HG03521 (cell line): ENCODE measurements around the gene TEX26.

Experiments used
- ATAC-seq: cut with Tn5 transposase; IDR thresholded peaks from one replicate; pipeline ENCODE4 v1.9.1; 2021; ENCODE audit warnings: mild to moderate bottlenecking, moderate library complexity; ENCODE audit not compliant: unreplicated experiment

Gene TEX26

DNA sequence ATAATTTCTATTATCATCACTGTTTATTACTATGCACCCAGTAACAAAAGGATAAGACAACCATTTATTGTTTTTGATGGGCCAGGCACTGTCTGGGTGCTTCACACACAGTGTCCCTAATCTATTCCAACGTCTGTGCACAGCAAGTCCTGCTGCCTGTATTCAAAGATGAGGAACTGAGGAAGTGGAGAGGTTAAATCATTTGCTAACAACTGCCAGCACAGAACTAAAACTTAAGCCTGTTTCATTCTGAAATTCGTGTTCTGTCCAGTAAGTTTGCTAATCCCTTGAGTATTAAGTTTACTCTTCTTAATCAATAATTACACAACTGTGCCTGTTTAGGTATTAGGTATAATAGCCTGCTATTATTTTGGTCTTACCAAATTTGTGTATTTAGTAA, 41.9 kb downstream of the TEX26 start:
- ATAC-seq: no peak

DNA sequence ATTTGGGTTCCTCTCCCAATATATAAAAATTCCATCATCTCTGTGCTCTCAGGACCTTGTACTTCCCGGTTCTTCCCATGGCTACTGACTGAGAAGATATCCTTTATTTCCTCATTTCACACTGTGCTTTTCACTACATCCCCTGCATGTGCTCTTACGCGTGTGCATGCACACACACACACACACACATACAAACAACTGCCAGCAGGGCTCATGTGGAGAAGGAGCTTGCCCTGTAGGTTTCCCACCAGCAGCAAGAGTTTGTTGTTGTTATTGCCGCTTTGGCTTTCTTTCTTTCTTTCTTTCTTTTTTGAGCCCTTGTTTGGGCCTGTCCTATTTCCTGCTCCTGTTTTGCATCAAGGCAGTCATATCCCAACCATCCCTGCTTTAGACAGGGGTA, 43.6 kb downstream of the TEX26 start:
- no peak for ATAC-seq

DNA sequence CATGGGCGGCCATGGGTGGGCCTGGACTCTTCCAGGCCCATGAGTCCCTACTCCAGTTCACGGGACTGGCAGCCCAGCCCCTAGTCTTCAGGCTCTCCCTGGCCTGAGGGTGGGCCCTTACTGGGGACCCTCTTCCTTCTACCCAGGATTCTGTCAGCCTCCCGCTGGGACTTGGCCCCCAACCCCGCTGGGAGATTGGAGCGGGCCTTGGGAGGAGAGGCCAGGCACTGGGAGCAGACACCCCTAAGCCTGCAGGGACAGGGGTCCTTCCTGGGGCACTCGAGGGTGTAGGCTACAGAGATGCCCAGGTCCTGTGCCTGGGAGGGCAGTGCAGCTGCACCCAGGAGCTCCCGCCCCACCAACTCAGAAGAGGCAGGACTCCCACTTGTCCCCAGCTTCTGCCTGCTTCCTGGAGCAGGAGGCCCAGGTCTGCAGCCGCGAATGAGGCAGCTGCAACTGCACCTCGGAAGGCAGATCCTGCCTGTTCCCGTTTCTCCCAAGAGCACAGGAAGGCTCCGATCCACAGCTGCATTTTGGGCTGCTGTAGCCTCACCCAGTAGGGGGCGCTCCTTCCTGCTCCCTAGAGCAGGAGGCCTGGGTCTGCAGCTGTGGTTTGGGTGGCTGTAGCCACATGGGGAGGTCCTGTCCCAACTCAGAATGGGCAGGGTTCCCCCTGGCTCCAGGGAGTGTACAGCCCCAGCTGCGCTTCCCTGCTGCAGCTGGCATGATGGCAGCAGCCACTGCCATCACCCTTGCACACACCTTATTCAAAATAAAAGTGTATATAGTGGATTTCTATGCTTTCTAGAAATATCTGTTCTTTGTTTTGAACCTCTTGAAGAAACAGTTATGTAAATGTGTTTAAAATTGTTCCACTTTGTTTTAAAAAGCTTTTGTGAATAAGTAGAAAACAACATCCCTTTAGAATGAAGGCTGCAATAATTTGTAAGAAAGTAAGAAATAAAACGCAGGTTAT, 46.8 kb downstream of the TEX26 start:
- no peak for ATAC-seq

DNA sequence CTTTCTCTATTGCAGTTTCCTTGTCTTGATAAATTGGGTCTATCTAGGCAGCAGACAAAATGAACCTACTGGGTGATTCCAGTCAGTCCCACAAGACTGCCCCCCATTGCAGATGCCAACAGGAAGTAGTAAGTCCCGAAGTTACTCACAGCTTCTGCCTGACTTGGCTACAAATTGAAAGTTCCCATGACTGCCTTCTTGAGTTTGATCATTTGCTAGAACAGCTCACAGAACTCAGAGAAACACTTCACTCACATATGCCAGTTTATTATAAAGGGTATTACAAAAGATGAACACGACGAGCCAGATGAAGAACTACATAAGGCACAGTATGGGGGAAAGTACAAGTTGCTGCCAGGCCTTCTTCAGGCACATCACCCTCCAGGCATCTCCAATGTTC, 50.0 kb downstream of the TEX26 start:
- no peak for ATAC-seq

DNA sequence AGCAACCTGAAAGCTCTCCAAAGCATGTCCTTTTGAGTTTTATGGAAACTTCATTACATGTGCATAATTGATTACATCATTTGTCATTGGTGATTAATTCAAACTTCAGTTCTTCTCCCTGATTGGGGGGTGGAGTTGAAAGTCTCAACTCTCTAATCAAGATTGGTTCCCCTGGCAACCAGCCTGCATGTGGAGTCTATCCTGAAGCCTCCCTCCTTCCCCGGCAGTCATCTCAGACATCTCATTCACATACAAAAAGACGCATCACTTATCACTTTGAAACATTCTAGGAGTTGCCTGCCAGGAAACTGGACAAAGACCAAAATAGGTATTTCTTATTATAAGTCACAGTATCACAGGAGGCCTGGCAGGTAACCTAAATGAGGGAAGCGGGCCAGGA, 50.5 kb downstream of the TEX26 start:
- no peak for ATAC-seq

DNA sequence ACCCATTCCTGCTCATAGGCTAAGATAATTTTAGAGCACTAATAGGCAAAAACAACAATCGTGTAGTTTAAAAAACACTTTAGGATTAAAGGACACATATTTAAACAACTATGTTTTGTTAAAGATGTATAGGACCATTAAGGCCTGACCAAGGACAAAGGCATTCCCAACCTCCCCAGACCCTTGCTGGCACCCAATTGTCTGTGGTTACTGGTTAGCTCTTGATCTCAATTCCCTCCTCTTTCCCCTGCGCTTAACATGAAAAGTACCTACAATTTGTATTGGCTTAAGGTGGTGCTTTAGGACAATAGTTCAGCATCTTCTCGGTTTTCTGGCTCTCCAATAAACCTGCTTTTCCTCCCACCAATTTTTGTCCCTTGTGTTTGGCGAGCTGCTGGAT, 51.0 kb downstream of the TEX26 start:
- ATAC-seq: no peak

DNA sequence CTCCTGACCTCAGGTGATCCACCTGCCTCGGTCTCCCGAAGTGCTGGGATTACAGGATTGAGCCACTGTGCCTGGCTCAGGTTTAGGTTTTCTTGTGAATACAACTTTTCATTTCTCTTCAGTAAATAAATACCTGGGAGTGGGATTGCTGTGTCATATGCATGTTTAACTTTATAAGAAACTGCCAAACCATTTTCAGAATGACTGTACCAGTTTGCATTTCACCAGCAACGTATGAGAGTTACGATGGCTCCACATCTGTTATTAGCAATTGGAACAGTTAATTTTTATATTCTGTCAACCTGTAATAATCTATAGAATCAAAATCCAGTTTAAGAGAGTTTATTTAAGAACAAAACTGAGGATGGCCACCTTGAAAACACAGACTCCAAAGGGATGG, 52.2 kb downstream of the TEX26 start:
- ATAC-seq: no peak

DNA sequence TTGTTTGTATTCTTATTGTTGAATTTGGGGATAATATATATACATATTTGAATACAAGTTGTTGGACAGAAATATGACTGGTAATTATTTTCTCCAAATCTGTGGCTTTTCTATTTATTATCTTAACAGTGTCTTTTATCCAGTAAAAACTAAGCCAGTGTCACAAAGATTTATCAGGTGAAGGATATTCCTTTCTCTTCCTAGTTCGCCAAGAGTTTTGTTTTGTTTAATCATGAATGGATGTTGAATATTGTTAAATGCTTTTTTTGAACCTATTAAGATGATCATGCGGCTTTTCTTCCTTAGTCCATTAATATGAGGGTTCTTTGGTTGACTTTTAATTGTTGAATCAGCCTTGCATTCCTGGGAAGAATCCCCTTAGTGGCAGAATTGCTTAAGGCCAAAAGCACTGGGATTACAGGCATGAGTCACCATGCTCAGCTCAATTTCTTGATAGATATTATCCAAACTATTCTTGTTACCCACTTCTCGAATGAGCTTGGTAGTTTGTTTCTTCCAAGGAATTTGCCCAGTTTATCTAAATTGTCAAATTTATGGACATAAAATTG, 53.3 kb downstream of the TEX26 start:
- no peak for ATAC-seq

DNA sequence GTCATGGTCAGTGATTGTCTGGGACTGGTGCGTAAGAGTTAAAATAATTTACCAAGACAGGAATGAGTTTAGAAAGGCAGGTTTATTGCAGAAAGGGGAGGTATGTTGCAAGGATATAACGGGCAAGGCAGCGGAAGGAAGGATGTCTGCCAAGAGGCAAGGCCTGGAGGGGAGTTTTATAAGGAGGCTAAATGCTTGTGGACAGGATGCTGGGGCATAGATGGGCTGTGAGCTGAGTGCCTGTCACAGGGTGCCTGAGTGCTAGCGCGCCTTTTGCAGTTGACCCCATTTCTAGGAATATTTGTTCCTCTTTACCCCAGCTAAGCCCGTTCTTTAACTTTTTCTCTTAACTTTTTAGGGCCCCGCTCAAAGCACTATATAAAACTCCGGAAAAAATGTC, 58.7 kb downstream of the TEX26 start:
- ATAC-seq: no peak

DNA sequence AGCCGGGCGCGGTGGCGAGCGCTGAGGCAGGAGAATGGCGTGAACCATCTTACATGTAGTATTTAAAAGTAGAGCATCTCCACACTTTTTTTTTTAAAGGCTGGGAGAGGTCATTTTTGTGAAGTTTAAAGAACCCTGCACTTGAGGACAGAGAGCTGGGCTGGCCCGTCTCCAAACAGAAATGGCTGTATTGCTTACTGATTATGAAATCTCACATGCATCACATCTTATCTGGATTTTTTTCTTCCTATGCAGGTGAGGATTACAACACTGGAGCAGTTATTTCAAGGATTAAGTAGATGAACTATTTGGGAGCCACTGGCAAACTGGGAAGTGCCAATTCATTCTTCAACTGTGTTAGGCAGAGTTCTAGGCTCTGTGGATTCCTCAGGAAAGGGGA, 59.5 kb downstream of the TEX26 start:
- no peak for ATAC-seq

DNA sequence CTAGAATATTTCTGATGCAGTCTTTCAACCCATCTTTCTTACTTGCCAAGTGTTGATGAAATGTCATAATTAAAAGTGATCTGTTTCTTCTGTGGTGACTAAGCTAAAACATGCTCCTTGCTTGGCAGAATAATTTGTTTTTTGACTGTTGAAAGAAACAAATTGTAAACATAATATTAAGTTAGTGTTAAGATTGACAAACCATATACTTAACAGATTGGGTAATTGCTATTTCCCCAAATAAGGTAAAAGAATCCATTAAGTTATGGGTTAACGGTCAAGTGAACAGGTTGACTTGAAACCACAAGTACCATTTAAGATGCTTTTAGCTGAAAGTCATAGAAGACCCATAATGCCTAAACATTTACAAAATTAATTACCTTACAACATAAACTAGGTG, 62.9 kb downstream of the TEX26 start:
- no peak for ATAC-seq

DNA sequence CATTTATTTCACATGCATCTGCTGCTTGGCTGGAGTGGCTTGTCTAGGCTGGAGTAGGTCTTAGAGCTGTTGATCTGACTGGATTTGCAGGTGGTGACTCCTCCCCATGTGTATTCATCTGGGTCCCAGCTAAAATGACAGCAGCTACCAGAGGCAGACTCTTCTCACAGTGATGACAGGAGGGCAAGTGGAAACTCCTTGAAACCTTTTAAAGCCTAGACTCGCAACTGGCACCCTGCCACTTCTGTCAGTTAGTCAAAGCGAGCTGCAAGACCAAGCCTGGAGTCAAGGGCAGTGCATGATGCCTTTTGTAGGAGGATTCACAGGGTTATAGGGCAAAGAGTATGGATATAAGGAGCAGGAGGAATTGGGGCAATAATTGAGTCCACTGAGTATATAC, 65.2 kb downstream of the TEX26 start:
- no peak for ATAC-seq

DNA sequence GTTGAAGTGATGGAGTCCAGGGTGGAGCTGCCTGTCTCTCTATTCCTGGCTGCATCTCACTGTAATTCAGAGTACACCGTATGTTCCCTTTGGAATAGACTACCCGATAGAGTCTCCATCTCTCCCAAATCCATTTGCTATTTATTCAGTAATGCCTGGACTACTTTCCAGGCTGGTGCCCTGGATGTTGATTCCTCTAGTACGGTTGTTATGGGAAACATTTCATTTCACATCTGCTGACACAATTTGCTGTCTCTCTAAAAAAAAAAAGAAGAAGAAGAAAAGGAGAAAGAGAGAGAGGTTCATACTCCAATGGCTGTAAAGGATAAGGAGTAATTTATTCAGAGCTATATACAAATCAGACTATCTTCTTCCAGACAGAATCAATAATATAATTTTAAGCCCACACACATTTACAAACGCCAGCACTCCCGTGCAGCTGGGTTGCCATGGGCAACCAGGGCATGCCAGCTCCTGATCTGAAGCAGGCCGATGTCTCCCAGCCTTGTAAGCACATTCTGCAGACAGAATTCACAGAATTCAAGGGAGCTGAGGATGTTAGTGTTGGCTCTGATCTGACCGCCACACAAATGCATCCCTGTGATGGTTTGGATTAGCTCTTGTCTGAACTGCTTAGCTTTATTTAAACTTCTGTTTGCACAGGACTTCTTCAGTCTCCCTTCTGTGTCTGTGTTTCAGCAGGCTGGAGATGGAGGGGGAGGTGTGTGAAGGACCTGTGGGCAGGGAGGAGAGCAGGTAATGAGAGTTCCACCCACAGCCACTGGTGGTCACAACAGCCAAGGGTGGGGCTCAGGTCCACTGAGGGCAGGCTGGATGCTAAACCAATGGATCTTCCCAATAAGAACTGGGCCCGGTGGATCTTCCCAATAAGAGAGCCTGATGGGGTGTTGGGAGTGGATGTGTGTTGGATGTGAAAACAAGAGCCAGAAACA, 66.0 kb downstream of the TEX26 start:
- no peak for ATAC-seq

DNA sequence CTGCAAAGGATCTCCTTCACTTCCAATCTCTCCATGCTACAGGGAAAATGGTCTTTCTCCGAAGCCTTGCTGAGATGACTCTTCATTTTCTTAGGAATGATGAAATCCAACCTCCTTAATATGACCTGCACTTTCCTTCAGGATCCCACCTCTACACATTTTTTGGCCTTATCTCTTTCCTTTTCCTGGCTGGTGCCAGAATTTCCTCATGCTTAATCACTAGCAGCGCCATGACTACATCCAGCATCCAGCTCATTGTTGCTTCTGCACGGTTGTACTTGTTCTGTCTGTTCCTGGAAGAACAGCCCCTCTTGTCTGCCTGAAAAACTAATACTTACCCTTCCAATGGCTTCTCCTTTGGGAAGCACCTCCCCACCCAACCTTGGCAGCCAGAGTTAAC, 68.4 kb downstream of the TEX26 start:
- ATAC-seq: no peak

DNA sequence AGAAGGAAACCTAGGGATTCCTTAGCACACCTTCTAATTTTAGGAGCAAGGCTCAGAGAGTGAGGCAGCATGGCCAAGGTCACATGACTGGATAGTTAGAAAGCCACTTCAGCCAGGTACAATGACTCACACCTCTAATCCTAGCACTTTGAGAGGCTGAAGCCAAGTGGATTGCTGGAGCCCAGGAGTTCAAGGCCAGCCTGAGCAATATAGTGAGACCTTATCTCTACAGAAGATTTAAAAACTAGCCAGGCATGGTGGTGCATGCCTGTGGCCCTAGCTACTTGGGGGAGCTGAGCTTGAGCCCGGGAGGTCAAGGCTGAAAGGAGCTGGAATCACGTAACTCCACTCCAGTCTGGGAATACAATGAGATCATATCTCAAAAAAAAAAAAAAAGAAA, 69.2 kb downstream of the TEX26 start:
- no peak for ATAC-seq

DNA sequence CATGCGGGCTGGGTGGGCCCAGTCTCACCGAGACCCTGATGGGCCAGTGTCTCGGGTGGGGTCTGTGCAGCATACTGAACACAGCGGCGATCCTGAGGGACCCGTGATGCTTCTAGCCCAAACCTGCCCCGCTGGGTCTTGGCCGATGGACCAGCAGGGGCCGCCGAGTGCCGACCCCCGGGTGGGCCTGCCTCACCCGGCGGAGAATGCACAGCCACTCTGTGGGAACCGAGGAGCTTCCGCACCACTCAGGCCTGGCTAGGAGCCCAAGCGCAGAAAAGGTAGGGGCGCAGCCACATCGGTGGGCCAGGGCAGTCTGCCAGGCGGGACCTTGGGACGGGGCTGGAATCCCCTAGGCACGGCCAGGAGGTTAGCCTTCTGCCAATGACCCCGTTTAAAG, 72.6 kb downstream of the TEX26 start:
- no peak for ATAC-seq

DNA sequence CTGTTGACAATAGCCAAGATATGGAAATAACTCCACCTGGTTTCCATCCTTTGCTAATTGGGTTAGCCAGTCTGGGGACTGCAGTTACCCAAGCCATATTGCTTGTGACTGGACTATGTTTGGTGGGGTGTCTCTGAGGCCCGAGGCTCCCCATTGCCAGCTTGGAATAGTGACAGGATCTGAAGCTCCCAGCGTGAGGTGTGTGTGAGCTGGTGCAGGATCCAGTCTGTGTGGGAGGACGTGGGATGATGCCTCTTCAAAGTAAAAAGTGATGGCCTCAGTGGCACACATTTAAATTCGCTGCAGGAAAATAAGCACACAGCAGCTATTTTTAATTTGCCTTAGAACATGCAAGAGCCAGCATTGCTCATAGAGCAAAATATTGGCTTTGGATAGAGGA, 75.0 kb downstream of the TEX26 start:
- no peak for ATAC-seq

DNA sequence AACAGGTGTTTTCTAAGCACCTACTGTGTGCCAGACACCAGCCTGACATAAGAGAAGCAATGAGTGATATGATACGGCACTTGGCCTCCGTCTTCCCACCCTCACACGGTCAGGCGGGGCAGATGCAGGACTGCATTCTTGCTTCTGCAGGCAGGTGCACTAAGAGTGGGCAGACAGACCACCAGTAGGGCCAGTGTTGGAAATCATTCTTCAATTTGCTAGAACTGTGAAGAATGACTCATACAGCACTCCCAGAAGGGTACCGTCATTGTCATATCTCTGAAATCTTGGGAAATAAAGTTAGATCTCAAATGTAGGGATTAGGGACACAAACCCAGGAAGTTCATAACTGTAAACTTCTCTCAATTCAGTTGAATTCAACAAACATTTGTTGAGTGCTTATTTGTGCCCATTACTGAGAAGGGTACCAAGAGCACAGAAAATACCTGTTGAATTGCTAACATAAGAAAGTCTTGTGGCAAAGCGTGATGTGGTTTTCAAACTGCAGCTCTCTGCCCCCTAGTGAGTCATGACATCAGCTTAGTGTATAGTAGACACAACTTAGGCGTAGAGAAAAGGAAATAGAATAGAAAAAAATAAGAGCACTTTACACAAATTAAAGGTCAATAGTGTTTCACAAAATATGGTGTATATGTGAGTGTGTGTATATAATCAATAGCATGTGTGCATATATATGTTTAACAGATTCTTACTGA, 76.1 kb downstream of the TEX26 start:
- no peak for ATAC-seq

DNA sequence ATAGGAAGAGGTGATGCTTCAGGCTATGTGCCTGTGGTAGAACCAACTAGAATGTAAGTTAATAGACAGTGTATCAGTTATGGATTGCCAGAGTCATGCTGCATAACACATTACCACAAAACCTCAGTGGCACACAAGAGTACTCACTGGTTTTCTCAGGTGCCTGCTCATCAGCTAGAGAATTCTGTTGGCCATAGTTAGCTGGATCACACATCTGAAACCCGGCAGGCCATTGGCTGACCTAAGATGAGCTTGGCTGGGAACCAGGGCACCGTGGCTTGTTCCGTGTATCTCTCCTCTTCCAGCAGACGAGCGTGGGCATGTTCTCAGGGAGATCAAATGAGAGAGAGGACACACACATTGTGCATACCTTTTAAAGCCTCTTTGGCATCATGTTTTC, 76.7 kb downstream of the TEX26 start:
- no peak for ATAC-seq

DNA sequence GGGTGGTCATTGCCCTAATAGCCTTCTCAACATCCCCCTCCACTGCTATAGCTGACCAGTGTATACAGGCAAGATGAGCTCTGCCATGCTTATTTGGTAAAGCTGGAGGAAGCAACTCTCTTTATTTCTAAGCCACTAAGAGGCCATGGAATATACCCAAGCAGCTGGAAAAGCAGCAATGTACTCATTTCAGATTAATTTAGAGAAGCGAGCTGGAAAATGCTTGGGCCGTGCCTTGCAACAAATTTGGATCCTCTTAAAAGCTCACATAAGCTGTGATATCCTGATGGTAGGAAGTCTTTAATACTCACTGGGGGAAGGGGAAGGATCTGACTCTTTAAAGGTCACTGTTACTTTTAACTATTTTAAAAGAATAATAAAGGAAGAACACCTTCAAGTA, 77.8 kb downstream of the TEX26 start:
- ATAC-seq: no peak
